Smooth muscle cell (in vitro differentiated cells): Measurements from ENCODE around the gene GRM8. TPM values are rescaled to one million over a fixed set of nuclear protein-coding genes. Genes with fewer than 3 reads are reported as not detected.

Experiments used
- DNase-seq: peaks from one replicate; lab custom pipeline; 2025; ENCODE audit not compliant: unreplicated experiment; lab: John Stamatoyannopoulos, UW
- H2AFZ ChIP-seq: fragments of 200-600 bp; sonication (generic); 2 replicates; pipeline ENCODE4 v1.6.0; 2016; ENCODE audit warnings: antibody characterized with exemption, low read depth, mild to moderate bottlenecking
- H3F3A ChIP-seq: fragments of 200-600 bp; sonication (generic); 2 replicates; pipeline ENCODE4 v1.6.0; 2017; ENCODE audit warnings: antibody characterized with exemption, low read depth
- H3K27ac ChIP-seq: fragments of 200-600 bp; sonication (generic); 2 replicates; pipeline ENCODE4 v1.5.1; 2016; ENCODE audit warnings: low read depth, mild to moderate bottlenecking
- H3K27me3 ChIP-seq: fragments of 200-600 bp; sonication (generic); 2 replicates; pipeline ENCODE4 v1.6.1; 2016; ENCODE audit warnings: low read depth, mild to moderate bottlenecking
- H3K36me3 ChIP-seq: fragments of 200-600 bp; sonication (generic); 2 replicates; pipeline ENCODE4 v1.5.1; 2016; ENCODE audit warnings: low read depth
- H3K4me1 ChIP-seq: fragments of 200-600 bp; sonication (generic); 2 replicates; pipeline ENCODE4 v1.5.1; 2016; ENCODE audit warnings: low read depth
- H3K4me2 ChIP-seq: fragments of 200-600 bp; sonication (generic); 2 replicates; pipeline ENCODE4 v1.6.0; 2016; ENCODE audit warnings: mild to moderate bottlenecking
- H3K4me3 ChIP-seq: fragments of 200-600 bp; sonication (generic); 2 replicates; pipeline ENCODE4 v1.5.1; 2016; ENCODE audit warnings: mild to moderate bottlenecking
- H3K79me2 ChIP-seq: fragments of 200-600 bp; sonication (generic); 2 replicates; pipeline ENCODE4 v1.6.0; 2016; ENCODE audit warnings: low read depth, mild to moderate bottlenecking
- H3K9ac ChIP-seq: fragments of 200-600 bp; sonication (generic); 2 replicates; pipeline ENCODE4 v1.6.0; 2016; ENCODE audit warnings: low read depth
- H3K9me3 ChIP-seq: fragments of 200-600 bp; sonication (generic); replicated peaks from 2 replicates; pipeline ENCODE4 v1.5.1; 2016; ENCODE audit warnings: low read depth
- H4K20me1 ChIP-seq: fragments of 200-600 bp; sonication (generic); 2 replicates; pipeline ENCODE4 v1.6.0; 2016; ENCODE audit warnings: low read depth
- WGBS: methylation state at CpG from one replicate; pipeline ENCODE4 v1.1.7; 2016; ENCODE audit warnings: low lambda C conversion rate; 5-methylcytosine and 5-hydroxymethylcytosine counted together
- polyA plus RNA-seq: library from polyadenylated mRNA; unstranded; fragments of >200 nt; fragmentation: Nextera tagmentation; extraction: Ambion mirVana; gene quantifications from 2 replicates; pipeline ENCODE4 v1.2.1, GENCODE V29; 2016
- total RNA-seq: library from RNA; depleted of rRNA; stranded (reverse); fragments of >200 nt; gene quantifications from 2 replicates; pipeline ENCODE4 v1.2.3, GENCODE V29; 2014
- TF ChIP-seq, protein P1 (sequence below): fragments of 200-600 bp; sonication (generic); IDR thresholded peaks from 2 replicates; pipeline ENCODE4 v1.5.1; 2017; ENCODE audit warnings: borderline replicate concordance, mild to moderate bottlenecking, antibody characterized with exemption; ENCODE audit not compliant: insufficient read depth, poor library complexity, severe bottlenecking

The GRM8 gene
- total and polyA plus RNA-seq, 2 experiments from 2014 or later: 9.8 to 20.5 TPM

DNA sequence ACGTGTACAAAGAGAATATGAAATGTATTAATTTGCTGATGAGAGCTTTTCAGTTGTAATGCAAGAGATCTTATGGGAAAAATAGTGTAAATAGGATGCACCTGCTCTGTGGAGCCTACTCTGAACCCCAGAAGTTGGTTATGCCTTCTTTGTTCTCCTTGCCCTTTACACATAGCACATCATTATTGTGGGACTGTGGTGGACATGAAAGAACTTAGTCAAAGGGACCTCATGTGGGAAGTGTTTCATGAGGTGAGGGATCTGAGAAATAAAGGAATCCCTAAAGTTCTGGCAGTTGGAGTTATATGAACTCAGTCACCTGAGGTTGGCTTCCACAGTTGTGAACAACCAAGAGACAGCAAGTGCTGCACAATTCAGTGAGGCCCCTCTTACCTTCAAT, 66.1 kb downstream of the GRM8 start:
- 88% methylated on average over 1 of the region's 1 CpG for WGBS
- TF ChIP-seq, protein P1, sequence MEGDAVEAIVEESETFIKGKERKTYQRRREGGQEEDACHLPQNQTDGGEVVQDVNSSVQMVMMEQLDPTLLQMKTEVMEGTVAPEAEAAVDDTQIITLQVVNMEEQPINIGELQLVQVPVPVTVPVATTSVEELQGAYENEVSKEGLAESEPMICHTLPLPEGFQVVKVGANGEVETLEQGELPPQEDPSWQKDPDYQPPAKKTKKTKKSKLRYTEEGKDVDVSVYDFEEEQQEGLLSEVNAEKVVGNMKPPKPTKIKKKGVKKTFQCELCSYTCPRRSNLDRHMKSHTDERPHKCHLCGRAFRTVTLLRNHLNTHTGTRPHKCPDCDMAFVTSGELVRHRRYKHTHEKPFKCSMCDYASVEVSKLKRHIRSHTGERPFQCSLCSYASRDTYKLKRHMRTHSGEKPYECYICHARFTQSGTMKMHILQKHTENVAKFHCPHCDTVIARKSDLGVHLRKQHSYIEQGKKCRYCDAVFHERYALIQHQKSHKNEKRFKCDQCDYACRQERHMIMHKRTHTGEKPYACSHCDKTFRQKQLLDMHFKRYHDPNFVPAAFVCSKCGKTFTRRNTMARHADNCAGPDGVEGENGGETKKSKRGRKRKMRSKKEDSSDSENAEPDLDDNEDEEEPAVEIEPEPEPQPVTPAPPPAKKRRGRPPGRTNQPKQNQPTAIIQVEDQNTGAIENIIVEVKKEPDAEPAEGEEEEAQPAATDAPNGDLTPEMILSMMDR: no peak
- Histone ChIP-seq H3K79me2 (no peaks in the 10 kb centered on the region), H3K9ac (no peak overlapping the region), H3K4me3 (no peak overlapping the region), H3K27ac (no peak overlapping the region), H3K4me1 (peaks cover 9% of the 10 kb centered on the region), H3F3A (peaks cover 4% of the 10 kb centered on the region), H3K9me3 (no peaks in the 10 kb centered on the region), H3K27me3 (no peaks in the 10 kb centered on the region), H3K4me2 (no peak overlapping the region), H3K36me3 (no peaks in the 10 kb centered on the region), H2AFZ (no peak overlapping the region), H4K20me1 (no peaks in the 10 kb centered on the region)
- no peak for DNase-seq

DNA sequence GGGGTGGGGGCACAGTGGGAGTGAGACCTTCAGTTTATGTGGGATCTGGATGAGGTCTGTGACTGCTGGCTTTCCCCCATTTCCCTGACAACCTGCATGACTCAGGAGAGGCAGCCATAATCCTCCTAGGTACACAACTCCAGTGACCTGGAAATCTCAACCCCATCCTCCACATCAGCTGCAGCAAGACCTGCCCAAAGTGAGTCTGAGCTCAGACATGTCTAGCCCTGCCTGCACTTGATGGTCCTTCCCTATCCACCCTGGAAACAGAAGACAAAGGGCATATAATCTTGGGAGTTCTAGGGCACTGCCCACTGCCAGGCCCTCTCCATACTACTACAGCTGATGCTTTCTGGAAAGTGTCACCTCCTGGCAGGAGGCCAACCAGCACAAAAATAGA, 75.6 kb downstream of the GRM8 start:
- DNase-seq: no peak
- H3K4me3 ChIP-seq: no peak overlapping the region
- no peaks in the 10 kb centered on the region for H3K9me3 ChIP-seq
- no peaks in the 10 kb centered on the region for H3K36me3 ChIP-seq
- no peaks in the 10 kb centered on the region for H3K4me1 ChIP-seq
- H3K27me3 ChIP-seq: no peaks in the 10 kb centered on the region
- no peak overlapping the region for H3K27ac ChIP-seq
- H3F3A ChIP-seq: no peaks in the 10 kb centered on the region
- H3K79me2 ChIP-seq: no peaks in the 10 kb centered on the region
- TF ChIP-seq, protein P1: no peak
- no peak overlapping the region for H3K4me2 ChIP-seq
- no peak overlapping the region for H3K9ac ChIP-seq
- H4K20me1 ChIP-seq: no peaks in the 10 kb centered on the region
- H2AFZ ChIP-seq: no peak overlapping the region

DNA sequence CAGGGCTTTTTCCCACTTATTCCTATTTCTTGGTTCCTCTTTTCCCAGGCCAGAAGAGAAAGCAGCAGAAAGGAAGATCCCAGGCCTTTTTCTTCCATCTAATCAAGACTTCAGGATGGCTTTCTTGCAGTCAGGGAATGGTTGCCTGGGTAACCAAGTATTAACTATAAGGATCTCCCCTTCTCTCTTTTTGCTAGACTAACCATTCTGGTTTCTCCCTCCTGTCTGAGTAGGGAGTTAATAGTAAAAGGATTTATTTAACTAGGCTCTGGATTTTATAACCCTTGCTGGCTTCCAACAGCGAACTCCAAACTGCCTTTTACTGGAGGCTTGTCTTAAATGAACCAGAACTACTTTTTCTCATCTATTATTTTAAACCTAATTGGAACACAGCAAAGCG, 90.4 kb downstream of the GRM8 start:
- no peaks in the 10 kb centered on the region for H3K27me3 ChIP-seq
- H3K4me1 ChIP-seq: no peaks in the 10 kb centered on the region
- DNase-seq: no peak
- H4K20me1 ChIP-seq: no peaks in the 10 kb centered on the region
- no peak overlapping the region for H3K27ac ChIP-seq
- H3K36me3 ChIP-seq: no peaks in the 10 kb centered on the region
- no peak overlapping the region for H3K4me2 ChIP-seq
- no peak overlapping the region for H2AFZ ChIP-seq
- no peaks in the 10 kb centered on the region for H3K79me2 ChIP-seq
- H3K9me3 ChIP-seq: no peaks in the 10 kb centered on the region
- WGBS: 68% methylated on average over 2 of the region's 2 CpGs
- H3K9ac ChIP-seq: no peak overlapping the region
- H3K4me3 ChIP-seq: no peak overlapping the region
- TF ChIP-seq, protein P1: no peak
- no peaks in the 10 kb centered on the region for H3F3A ChIP-seq

DNA sequence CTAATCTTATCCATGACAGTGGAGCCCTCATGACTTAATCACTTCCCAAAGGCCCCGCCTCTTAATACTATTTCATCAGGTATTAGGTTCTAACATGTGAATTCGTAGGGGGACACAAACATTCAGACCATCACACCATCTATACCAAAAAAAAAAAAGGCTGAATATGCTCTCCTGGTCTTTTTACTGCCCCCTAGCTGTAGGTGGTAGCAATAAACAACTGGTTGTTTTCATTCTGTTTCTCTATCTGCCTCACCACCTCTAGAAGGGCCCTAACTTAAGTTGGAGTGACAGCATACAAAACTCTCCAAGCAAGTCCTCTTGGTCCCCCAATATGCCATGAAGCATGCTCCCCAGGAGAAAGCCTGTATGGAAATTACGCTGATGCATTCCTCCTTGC, 94.1 kb downstream of the GRM8 start:
- no peaks in the 10 kb centered on the region for H3K9me3 ChIP-seq
- no peak overlapping the region for H3K4me3 ChIP-seq
- H3K36me3 ChIP-seq: no peaks in the 10 kb centered on the region
- no peak overlapping the region for H2AFZ ChIP-seq
- no peaks in the 10 kb centered on the region for H3K79me2 ChIP-seq
- no peak overlapping the region for H3K9ac ChIP-seq
- no peak for DNase-seq
- TF ChIP-seq, protein P1: no peak
- no peaks in the 10 kb centered on the region for H4K20me1 ChIP-seq
- no peaks in the 10 kb centered on the region for H3K4me1 ChIP-seq
- H3K4me2 ChIP-seq: no peak overlapping the region
- H3K27me3 ChIP-seq: no peaks in the 10 kb centered on the region
- WGBS: 62% methylated on average over 3 of the region's 3 CpGs
- H3K27ac ChIP-seq: no peak overlapping the region
- no peaks in the 10 kb centered on the region for H3F3A ChIP-seq
